ENCODE results near the gene OR51A2. TPM values are rescaled to one million over a fixed set of nuclear protein-coding genes. Genes with fewer than 3 reads are reported as not detected.

OR51A2 gene
- total and polyA plus RNA-seq, 9 of the 15 experiments (the other 6 are each of a cell fraction or from before 2014, with no cell fraction given) = not detected

DNA sequence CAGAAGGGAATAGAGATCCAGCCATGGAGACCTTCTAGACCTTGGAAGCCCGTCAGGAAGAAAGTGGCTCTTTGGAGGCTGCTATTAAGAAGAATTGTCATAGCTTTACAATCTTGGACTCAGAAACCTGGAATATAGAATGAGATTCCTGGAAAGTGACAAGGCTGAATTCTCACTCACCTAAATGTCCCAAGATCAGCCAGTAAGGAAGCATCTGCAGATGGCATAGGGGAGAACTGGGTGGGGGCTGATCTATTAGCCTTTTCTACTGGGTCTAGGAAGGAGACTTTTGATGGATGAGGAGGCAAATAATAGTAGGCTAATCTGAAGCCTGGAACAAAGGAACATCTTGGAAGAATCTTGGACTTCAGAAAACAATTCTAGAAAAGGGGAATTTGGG, 31.3 kb downstream of the OR51A2 start, which contains the start of gene OR51G1:
Gene OR51G1 (minus strand): TSS at position 101 of the 400 bp plus-strand sequence. CDS start 0 bp downstream, at position 101.
- no peak for TF ChIP-seq ZNF311 (CRISPR knock-in tag; IDR thresholded peaks at IDR 0.05)
- H3K36me3 ChIP-seq (ENCODE audit: control insufficient read depth, insufficient read depth, low read length) = no peaks in the 10 kb centered on the region
- no peaks in the 10 kb centered on the region for H3K79me2 ChIP-seq (ENCODE audit: control insufficient read depth, insufficient read depth, low read length)
- no peaks in the 10 kb centered on the region for H3K9me1 ChIP-seq (ENCODE audit: control insufficient read depth, insufficient read depth, low read length)
- H3K27me3 ChIP-seq (ENCODE audit: control insufficient read depth in 2 of 2, insufficient read depth in 2 of 2, low read length in 2 of 2) = peaks cover 2 to 9% of the 10 kb centered on the region in 2 experiments
- H3K4me3 ChIP-seq = no peak within 1 kb of the TSS
- intact Hi-C loops (cut with micrococcal nuclease) = loop anchor here (10.0 kb wide), 1 partner anchor 289 kb away; the partner anchor contains the start of gene OR51D1
- no peak within 1 kb of the TSS for H2AFZ ChIP-seq (ENCODE audit: low read depth, low read length)
- 0% methylated on average over 1 of the region's 1 CpG for WGBS (ENCODE audit: insufficient coverage, low coverage, missing lambda C conversion rate)
- ChIA-PET CTCF (ENCODE audit: low intra/inter-chr PET ratio) (no interaction called here), POLR2A (interaction anchor here (0.7 kb wide), 1 partner anchor 53 kb away, joined by 3 read pairs; no protein-coding TSS in a partner anchor)
- FAIRE-seq (no peak), ATAC-seq (no peak), DNase-seq (ENCODE audit: extremely low read depth in 1 of 4, low spot score in 3 of 4) (no peak)
- H3K4me1 ChIP-seq (replicated peaks in 1 of 2; ENCODE audit: control insufficient read depth in 2 of 2, insufficient read depth in 2 of 2, low read length in 2 of 2) = no peaks in the 10 kb centered on the region
- H3K9ac ChIP-seq (ENCODE audit: insufficient read depth in 1 of 2, low read depth in 2 of 2, low read length in 2 of 2) = no peak within 1 kb of the TSS
- H4K20me1 ChIP-seq (replicated peaks; ENCODE audit: control insufficient read depth, insufficient read depth, low read length) = no peaks in the 10 kb centered on the region
- H3K4me2 ChIP-seq (ENCODE audit: insufficient read depth, low read length) = no peak within 1 kb of the TSS
- H3K27ac ChIP-seq (ENCODE audit: extremely low read depth, low read depth, low read length) = no peak within 1 kb of the TSS
- H3K9me3 ChIP-seq (replicated peaks; ENCODE audit: control insufficient read depth, insufficient read depth, low read depth, low read length) = no peaks in the 10 kb centered on the region
- BruUV-seq (replicated peaks) = no TSS peak
- in situ Hi-C loops (cut with MboI) = no loop called here

DNA sequence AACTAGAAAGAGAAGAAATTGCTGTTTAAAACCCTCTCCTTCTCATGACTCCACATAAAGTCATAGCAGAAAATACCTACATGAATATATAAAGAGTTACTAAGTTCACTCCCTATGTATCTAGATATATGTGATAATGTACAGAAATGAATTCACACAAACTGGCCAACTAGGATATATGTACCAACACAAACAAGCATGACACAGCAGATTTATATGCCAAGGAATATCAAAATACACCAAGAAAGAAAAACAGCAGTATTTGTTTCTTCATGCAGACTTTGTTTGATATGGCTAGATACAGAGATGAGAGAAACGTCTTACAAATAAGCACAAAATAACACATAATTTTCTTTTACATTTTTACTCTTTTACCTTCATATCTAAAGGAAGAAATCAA, 33.2 kb downstream of the OR51A2 start:
- Histone ChIP-seq H3K79me2 (ENCODE audit: control insufficient read depth, insufficient read depth, low read length) (no peaks in the 10 kb centered on the region), H3K27me3 (ENCODE audit: control insufficient read depth in 2 of 2, insufficient read depth in 2 of 2, low read length in 2 of 2) (peaks cover 2 to 9% of the 10 kb centered on the region in 2 experiments; a peak in 4 of 5 replicates), H2AFZ (ENCODE audit: low read depth, low read length) (no peak overlapping the region), H3K4me3 (no peak overlapping the region), H3K9me3 (replicated peaks; ENCODE audit: control insufficient read depth, insufficient read depth, low read depth, low read length) (no peaks in the 10 kb centered on the region), H3K4me1 (replicated peaks in 1 of 2; ENCODE audit: control insufficient read depth in 2 of 2, insufficient read depth in 2 of 2, low read length in 2 of 2) (no peaks in the 10 kb centered on the region), H3K4me2 (ENCODE audit: insufficient read depth, low read length) (no peak overlapping the region), H3K9ac (ENCODE audit: insufficient read depth in 1 of 2, low read depth in 2 of 2, low read length in 2 of 2) (no peak overlapping the region), H3K9me1 (ENCODE audit: control insufficient read depth, insufficient read depth, low read length) (no peaks in the 10 kb centered on the region), H4K20me1 (replicated peaks; ENCODE audit: control insufficient read depth, insufficient read depth, low read length) (no peaks in the 10 kb centered on the region), H3K27ac (ENCODE audit: extremely low read depth, low read depth, low read length) (no peak overlapping the region), H3K36me3 (ENCODE audit: control insufficient read depth, insufficient read depth, low read length) (no peaks in the 10 kb centered on the region)
- DNase-seq (ENCODE audit: extremely low read depth in 1 of 4, low spot score in 3 of 4) = no peak
- FAIRE-seq = no peak
- ATAC-seq = no peak
- POLR2A ChIA-PET = no interaction called here
- no TSS peak for BruUV-seq (replicated peaks)
- 0% methylated on average over 1 of the region's 1 CpG for WGBS (ENCODE audit: insufficient coverage, low coverage, missing lambda C conversion rate)
- CTCF ChIA-PET (ENCODE audit: low intra/inter-chr PET ratio) = no interaction called here
- in situ Hi-C loops (cut with MboI) (no loop called here), intact Hi-C loops (cut with micrococcal nuclease) (loop anchor here (10.0 kb wide), 1 partner anchor 288 kb away; the partner anchor contains the start of gene OR51D1)
- no peak for TF ChIP-seq RBM15 (IDR thresholded peaks at IDR 0.05; ENCODE audit: insufficient read depth, low read length)
- TF ChIP-seq MAFG (tag; conservative IDR thresholded peaks at IDR 0.05) = peak; percentile 84
- TF ChIP-seq L3MBTL2 (IDR thresholded peaks at IDR 0.05) = no peak
- TF ChIP-seq ZNF589 (CRISPR knock-in tag; IDR thresholded peaks at IDR 0.05; ENCODE audit: low read depth) = no peak
- no peak for TF ChIP-seq CHD4 (IDR thresholded peaks at IDR 0.05; ENCODE audit: insufficient read depth, insufficient replicate concordance, low read depth, low read length, poor library complexity, severe bottlenecking)
- no peak for TF ChIP-seq GABPA (tag; conservative IDR thresholded peaks at IDR 0.05; ENCODE audit: low read depth)
- no peak for TF ChIP-seq GABPB1 (CRISPR knock-in tag; IDR thresholded peaks at IDR 0.05)
- TF ChIP-seq CAMTA2 (CRISPR knock-in tag; conservative IDR thresholded peaks at IDR 0.05) = no peak
- TF ChIP-seq U2AF2 (optimal IDR thresholded peaks at IDR 0.05; ENCODE audit: low read depth, low read length) = no peak
- TF ChIP-seq, protein P1, sequence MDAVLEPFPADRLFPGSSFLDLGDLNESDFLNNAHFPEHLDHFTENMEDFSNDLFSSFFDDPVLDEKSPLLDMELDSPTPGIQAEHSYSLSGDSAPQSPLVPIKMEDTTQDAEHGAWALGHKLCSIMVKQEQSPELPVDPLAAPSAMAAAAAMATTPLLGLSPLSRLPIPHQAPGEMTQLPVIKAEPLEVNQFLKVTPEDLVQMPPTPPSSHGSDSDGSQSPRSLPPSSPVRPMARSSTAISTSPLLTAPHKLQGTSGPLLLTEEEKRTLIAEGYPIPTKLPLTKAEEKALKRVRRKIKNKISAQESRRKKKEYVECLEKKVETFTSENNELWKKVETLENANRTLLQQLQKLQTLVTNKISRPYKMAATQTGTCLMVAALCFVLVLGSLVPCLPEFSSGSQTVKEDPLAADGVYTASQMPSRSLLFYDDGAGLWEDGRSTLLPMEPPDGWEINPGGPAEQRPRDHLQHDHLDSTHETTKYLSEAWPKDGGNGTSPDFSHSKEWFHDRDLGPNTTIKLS (IDR thresholded peaks at IDR 0.05; ENCODE audit: borderline replicate concordance, low read depth) = no peak
- no peak for TF ChIP-seq SP2 (IDR thresholded peaks at IDR 0.05; ENCODE audit: extremely low read depth, low read depth, low read length, poor library complexity, severe bottlenecking)
- no peak for TF ChIP-seq TCF7 (IDR thresholded peaks at IDR 0.05; ENCODE audit: borderline replicate concordance)
- no peak for TF ChIP-seq ATF7 (IDR thresholded peaks at IDR 0.05)
- TF ChIP-seq NFE2L1 (tag; IDR thresholded peaks at IDR 0.05; ENCODE audit: borderline replicate concordance, low read depth) = peak; percentile 55; the same call in 1 of the 2 replicates
